ENCODE data around the gene PTPRF.

- TF ChIP-seq CTCF (IDR thresholded peaks at IDR 0.05): no peak
- no peak for TF ChIP-seq POLR2A (IDR thresholded peaks at IDR 0.05; ENCODE audit: low read depth)
Observed at GRCh38 chr1:43540653-43541071, 10.0 kb downstream of the PTPRF start.
